ENCODE measurements around the gene RGS12. TPM values are rescaled to one million over a fixed set of nuclear protein-coding genes. Genes with fewer than 3 reads are reported as not detected.

Gene RGS12
- total and polyA plus RNA-seq, 2 donors (not counting 1 experiment from before 2014, with no cell fraction given), result 3.5 to 13.9 TPM

DNA sequence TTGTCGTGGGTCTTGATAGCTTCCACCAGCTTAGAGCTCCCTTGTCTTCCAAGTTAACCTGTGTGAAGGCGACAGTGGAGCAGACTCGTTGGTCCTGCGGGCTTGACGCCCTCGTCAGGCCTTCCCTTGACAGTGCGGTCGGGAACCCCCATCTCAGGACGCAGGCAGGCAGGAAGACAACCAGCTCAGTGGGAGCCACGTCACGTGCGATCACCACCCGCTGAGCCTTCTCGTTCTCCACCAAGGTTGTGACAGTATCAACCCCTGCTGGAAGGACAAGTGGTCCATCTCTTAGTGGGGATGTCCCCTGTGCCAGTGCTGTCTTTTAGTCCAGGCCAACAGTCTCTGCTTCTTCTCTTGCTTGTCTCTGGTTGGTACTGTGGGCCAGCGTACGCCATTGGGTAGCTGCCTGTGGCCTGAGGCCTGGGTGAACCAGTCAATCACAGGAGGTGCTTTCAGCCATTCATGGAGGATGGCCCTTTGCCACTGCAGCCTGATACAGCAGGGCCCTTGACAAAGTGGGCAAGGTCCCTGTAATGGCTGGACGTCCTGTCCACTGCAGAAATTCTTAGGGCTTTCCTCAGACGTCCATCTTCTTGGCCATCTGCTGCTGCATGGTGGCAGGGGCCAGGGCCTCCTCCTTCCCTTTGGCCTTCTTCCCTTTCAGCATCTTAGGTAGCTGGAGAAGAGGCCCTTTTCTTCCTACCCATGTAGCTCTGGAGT, 31.4 kb downstream of the RGS12 start:
- intact Hi-C loops (cut with micrococcal nuclease), result no loop called here
- Mint-ChIP-seq H3K4me1 (no peaks in the 10 kb centered on the region), H3K4me3 (no peak overlapping the region), H3K27ac (no peak overlapping the region), H3K9me3 (ENCODE audit: insufficient read depth) (no peaks in the 10 kb centered on the region), H3K27me3 (no peaks in the 10 kb centered on the region)
- no peaks in the 10 kb centered on the region for H3K79me2 ChIP-seq (ENCODE audit: control insufficient read depth, insufficient read depth, low read length)
- no peaks in the 10 kb centered on the region for H3K36me3 ChIP-seq (replicated peaks in 1 of 2; ENCODE audit: control extremely low read depth in 1 of 2, control insufficient read depth in 1 of 2, extremely low read depth in 1 of 2, insufficient read depth in 2 of 2, low read length in 1 of 2)
- no peak for TF ChIP-seq CTCF (IDR thresholded peaks at IDR 0.05)
- TF ChIP-seq EZH2 (IDR thresholded peaks at IDR 0.05; ENCODE audit: borderline replicate concordance, insufficient read depth, low read depth, low read length, poor library complexity, severe bottlenecking), result no peak
- WGBS (ENCODE audit: insufficient coverage), result 92% methylated on average over 18 of the region's 18 CpGs
- no peaks in the 10 kb centered on the region for H3K4me1 ChIP-seq (ENCODE audit: control insufficient read depth in 2 of 2, insufficient read depth in 2 of 2, low read length in 2 of 2)
- CTCF ChIA-PET, result interaction anchor here (0.7 to 0.8 kb wide), 2 partner anchors 12 to 98 kb away, joined by 3 read pairs; no protein-coding TSS in a partner anchor
- no peak overlapping the region for H2AFZ ChIP-seq (ENCODE audit: insufficient read depth, low read depth, low read length, poor library complexity, severe bottlenecking)
- ATAC-seq (ENCODE audit: low read depth), result no peak
- H3K9me3 ChIP-seq (ENCODE audit: control extremely low read depth in 1 of 3, control insufficient read depth in 2 of 3, insufficient read depth in 1 of 3, low read length in 2 of 3), result peaks cover 0 to 8% (median 0%) of the 10 kb centered on the region in 3 donors
- DNase-seq, result no peak
- H3K9ac ChIP-seq (ENCODE audit: low read length), result no peak overlapping the region
- H3K4me2 ChIP-seq (replicated peaks; ENCODE audit: low read depth, low read length, poor library complexity, severe bottlenecking), result no peak overlapping the region
- H4K20me1 ChIP-seq (ENCODE audit: control insufficient read depth, insufficient read depth, low read length, poor library complexity, severe bottlenecking), result no peaks in the 10 kb centered on the region
- H3K4me3 ChIP-seq (ENCODE audit: control extremely low read depth in 1 of 5, extremely low read depth in 1 of 5, insufficient read depth in 1 of 5, low read depth in 2 of 5, low read length in 4 of 5), result no peak overlapping the region
- POLR2A ChIA-PET, result no interaction called here
- no peaks in the 10 kb centered on the region for H3K27me3 ChIP-seq (replicated peaks in 1 of 4; ENCODE audit: control extremely low read depth in 1 of 4, control insufficient read depth in 3 of 4, insufficient read depth in 4 of 4, low read length in 3 of 4)
- no peak overlapping the region for H3K27ac ChIP-seq (ENCODE audit: low read length in 2 of 2)

DNA sequence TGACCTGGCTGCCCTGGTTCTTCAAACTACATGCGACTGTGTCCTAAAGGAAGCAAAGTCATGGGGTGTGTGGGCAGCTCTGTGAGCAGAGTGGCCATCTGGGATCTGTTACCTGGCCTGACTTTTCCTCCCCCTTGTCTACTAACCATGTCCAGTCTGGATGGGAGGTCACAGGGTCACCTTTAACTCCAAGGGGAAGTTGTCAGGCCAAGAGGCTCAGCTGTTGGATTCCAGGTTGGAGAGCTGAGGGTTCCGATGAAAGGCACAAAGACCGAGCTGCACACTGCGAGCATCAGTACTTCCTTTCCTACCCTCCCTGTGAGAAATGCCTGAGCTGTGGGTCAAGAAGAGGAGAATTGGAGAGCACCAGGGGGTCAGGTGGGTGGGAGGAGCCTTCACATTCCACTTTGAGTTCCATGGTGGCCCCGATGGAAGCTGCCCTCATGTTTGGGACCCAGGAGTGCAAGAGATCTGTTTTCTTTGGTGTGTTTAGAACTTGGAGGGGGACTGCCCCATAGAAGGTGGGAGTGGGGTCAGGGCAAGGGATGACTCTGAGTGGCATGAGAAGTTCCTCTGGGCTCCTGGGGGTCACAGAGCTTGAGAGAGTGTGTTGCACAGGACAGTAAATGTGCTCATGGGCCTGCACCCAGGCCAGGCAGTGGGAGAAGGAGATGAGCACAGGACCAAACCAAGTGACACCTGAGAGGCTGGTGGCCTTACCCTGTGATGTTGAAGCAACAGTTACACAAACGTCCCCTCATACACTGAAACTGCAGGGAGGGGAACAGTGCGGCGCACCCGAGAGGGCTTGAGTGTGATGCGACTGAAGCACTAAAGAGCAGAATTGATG, 36.2 kb downstream of the RGS12 start:
- H3K4me3 Mint-ChIP-seq, result no peak overlapping the region
- TF ChIP-seq CTCF (IDR thresholded peaks at IDR 0.05) (no peak), EZH2 (IDR thresholded peaks at IDR 0.05; ENCODE audit: borderline replicate concordance, insufficient read depth, low read depth, low read length, poor library complexity, severe bottlenecking) (no peak)
- H3K27me3 Mint-ChIP-seq, result no peaks in the 10 kb centered on the region
- H3K27ac ChIP-seq (ENCODE audit: low read length in 2 of 2), result no peak overlapping the region
- WGBS (ENCODE audit: insufficient coverage), result 97% methylated on average over 7 of the region's 10 CpGs
- ChIA-PET POLR2A (no interaction called here), CTCF (no interaction called here)
- no peak overlapping the region for H3K4me2 ChIP-seq (replicated peaks; ENCODE audit: low read depth, low read length, poor library complexity, severe bottlenecking)
- no peaks in the 10 kb centered on the region for H3K27me3 ChIP-seq (replicated peaks in 1 of 4; ENCODE audit: control extremely low read depth in 1 of 4, control insufficient read depth in 3 of 4, insufficient read depth in 4 of 4, low read length in 3 of 4)
- DNase-seq (no peak), ATAC-seq (ENCODE audit: low read depth) (no peak)
- H2AFZ ChIP-seq (ENCODE audit: insufficient read depth, low read depth, low read length, poor library complexity, severe bottlenecking), result no peak overlapping the region
- no peaks in the 10 kb centered on the region for H3K4me1 ChIP-seq (ENCODE audit: control insufficient read depth in 2 of 2, insufficient read depth in 2 of 2, low read length in 2 of 2)
- intact Hi-C loops (cut with micrococcal nuclease), result no loop called here
- no peaks in the 10 kb centered on the region for H3K36me3 ChIP-seq (replicated peaks in 1 of 2; ENCODE audit: control extremely low read depth in 1 of 2, control insufficient read depth in 1 of 2, extremely low read depth in 1 of 2, insufficient read depth in 2 of 2, low read length in 1 of 2)
- H3K4me1 Mint-ChIP-seq, result no peaks in the 10 kb centered on the region
- H3K4me3 ChIP-seq (ENCODE audit: control extremely low read depth in 1 of 5, extremely low read depth in 1 of 5, insufficient read depth in 1 of 5, low read depth in 2 of 5, low read length in 4 of 5), result no peak overlapping the region
- H3K79me2 ChIP-seq (ENCODE audit: control insufficient read depth, insufficient read depth, low read length), result no peaks in the 10 kb centered on the region
- H4K20me1 ChIP-seq (ENCODE audit: control insufficient read depth, insufficient read depth, low read length, poor library complexity, severe bottlenecking), result no peaks in the 10 kb centered on the region
- H3K9me3 Mint-ChIP-seq (ENCODE audit: insufficient read depth), result no peaks in the 10 kb centered on the region
- no peak overlapping the region for H3K27ac Mint-ChIP-seq
- H3K9me3 ChIP-seq (ENCODE audit: control extremely low read depth in 1 of 3, control insufficient read depth in 2 of 3, insufficient read depth in 1 of 3, low read length in 2 of 3), result peaks cover 0 to 6% (median 0%) of the 10 kb centered on the region in 3 donors
- no peak overlapping the region for H3K9ac ChIP-seq (ENCODE audit: low read length)

Data from B cell (primary cell).